OCI-LY1 (cell line): ENCODE results near the gene GBP5.

Experiments used
- H2AFZ ChIP-seq: fragments of 200-600 bp; sonication (generic), shearing (Covaris generic); 2 replicates; pipeline ENCODE4 v1.6.0; 2014; ENCODE audit warnings: antibody characterized with exemption, mild to moderate bottlenecking, low read length
- H3F3A ChIP-seq: fragments of 200-600 bp; sonication (generic), shearing (Covaris generic); 2 replicates; pipeline ENCODE4 v1.6.0; 2014; ENCODE audit warnings: mild to moderate bottlenecking, antibody characterized with exemption, low read length, moderate library complexity; ENCODE audit not compliant: insufficient read depth
- H3K27ac ChIP-seq: fragments of 200-600 bp; sonication (generic); 2 replicates; pipeline ENCODE4 v1.5.1; 2014; ENCODE audit warnings: low read length, mixed run types, mild to moderate bottlenecking, low read depth; ENCODE audit not compliant: poor library complexity, severe bottlenecking
- H3K27me3 ChIP-seq: fragments of 200-600 bp; sonication (generic); 2 replicates; pipeline ENCODE4 v1.6.0; 2014; ENCODE audit warnings: antibody characterized with exemption, mild to moderate bottlenecking, low read length, moderate library complexity; ENCODE audit not compliant: insufficient read depth
- H3K36me3 ChIP-seq: fragments of 200-600 bp; sonication (generic); 2 replicates; pipeline ENCODE4 v1.6.1; 2014; ENCODE audit warnings: mild to moderate bottlenecking, antibody characterized with exemption, low read length, moderate library complexity, mixed read lengths; ENCODE audit not compliant: insufficient read depth
- H3K4me1 ChIP-seq: fragments of 200-600 bp; sonication (generic); 2 replicates; pipeline ENCODE4 v1.5.1; 2014; ENCODE audit warnings: mild to moderate bottlenecking, low read length, moderate library complexity; ENCODE audit not compliant: insufficient read depth, severe bottlenecking
- H3K4me2 ChIP-seq: fragments of 200-600 bp; sonication (generic), shearing (Covaris generic); 2 replicates; pipeline ENCODE4 v1.6.1; 2014; ENCODE audit warnings: low read length
- H3K4me3 ChIP-seq: fragments of 200-600 bp; sonication (generic); 2 replicates; pipeline ENCODE4 v1.5.1; 2014; ENCODE audit warnings: low read length, low read depth, mild to moderate bottlenecking, mixed read lengths; ENCODE audit not compliant: poor library complexity, severe bottlenecking
- H3K79me2 ChIP-seq: fragments of 200-600 bp; shearing (Covaris generic); 2 replicates; pipeline ENCODE4 v1.6.1; 2016; ENCODE audit warnings: mixed run types, low read length, mixed read lengths; ENCODE audit not compliant: insufficient read depth
- H3K9ac ChIP-seq: fragments of 200-600 bp; sonication (generic), shearing (Covaris generic); 2 replicates; pipeline ENCODE4 v1.6.1; 2014; ENCODE audit warnings: mild to moderate bottlenecking, low read length, mixed read lengths
- H3K9me2 ChIP-seq: fragments of 200-600 bp; sonication (generic), shearing (Covaris generic); 2 replicates; pipeline ENCODE4 v1.6.1; 2014; ENCODE audit warnings: low read depth, mild to moderate bottlenecking, low read length, mixed read lengths
- H3K9me3 ChIP-seq: fragments of 200-600 bp; shearing (Covaris generic); 2 replicates; pipeline ENCODE4 v1.6.1; 2014; ENCODE audit warnings: low read length, mixed read lengths
- H4K20me1 ChIP-seq: fragments of 200-600 bp; sonication (generic), shearing (Covaris generic); 2 replicates; pipeline ENCODE4 v1.6.0; 2016; ENCODE audit warnings: mild to moderate bottlenecking, low read length; ENCODE audit not compliant: insufficient read depth
- CTCF ChIP-seq: fragments of 200-600 bp; sonication (generic), shearing (Covaris generic); IDR thresholded peaks from 2 replicates; pipeline ENCODE4 v1.5.1; 2017; ENCODE audit warnings: mild to moderate bottlenecking, antibody characterized with exemption, low read length, moderate library complexity, mixed read lengths
- EZH2 ChIP-seq: fragments of 200-600 bp; sonication (generic), shearing (Covaris generic); IDR thresholded peaks from 2 replicates; pipeline ENCODE4 v1.8.0; 2017; ENCODE audit warnings: borderline replicate concordance, mixed run types, mild to moderate bottlenecking, antibody characterized with exemption, low read length, moderate library complexity, mixed read lengths

The GBP5 gene

GRCh38 chr1:89269277-89269676 is 3.4 kb downstream of the GBP5 start:
- H3K9ac ChIP-seq: no peak overlapping the region
- no peak overlapping the region for H2AFZ ChIP-seq
- no peak overlapping the region for H3K4me3 ChIP-seq
- no peaks in the 10 kb centered on the region for H3K27me3 ChIP-seq
- H3K27ac ChIP-seq: no peak overlapping the region
- no peaks in the 10 kb centered on the region for H3K79me2 ChIP-seq
- H3K4me1 ChIP-seq: no peaks in the 10 kb centered on the region
- H3K9me3 ChIP-seq: no peaks in the 10 kb centered on the region
- TF ChIP-seq CTCF: no peak
- TF ChIP-seq EZH2: no peak
- no peaks in the 10 kb centered on the region for H3K36me3 ChIP-seq
- no peaks in the 10 kb centered on the region for H3K9me2 ChIP-seq
- no peaks in the 10 kb centered on the region for H4K20me1 ChIP-seq
- H3F3A ChIP-seq: no peaks in the 10 kb centered on the region
- H3K4me2 ChIP-seq: no peak overlapping the region

GRCh38 chr1:89262643-89263042 is 10.0 kb downstream of the GBP5 start:
- H3K4me3 ChIP-seq: no peak overlapping the region
- H3K79me2 ChIP-seq: no peaks in the 10 kb centered on the region
- H2AFZ ChIP-seq: no peak overlapping the region
- no peaks in the 10 kb centered on the region for H3K36me3 ChIP-seq
- no peaks in the 10 kb centered on the region for H4K20me1 ChIP-seq
- H3F3A ChIP-seq: no peaks in the 10 kb centered on the region
- no peak overlapping the region for H3K4me2 ChIP-seq
- no peaks in the 10 kb centered on the region for H3K4me1 ChIP-seq
- no peak overlapping the region for H3K27ac ChIP-seq
- H3K9me2 ChIP-seq: no peaks in the 10 kb centered on the region
- H3K27me3 ChIP-seq: no peaks in the 10 kb centered on the region
- TF ChIP-seq EZH2: no peak
- no peak for TF ChIP-seq CTCF
- H3K9ac ChIP-seq: no peak overlapping the region
- H3K9me3 ChIP-seq: no peaks in the 10 kb centered on the region

- Histone ChIP-seq H3K4me2 (no peak overlapping the region), H3K36me3 (no peaks in the 10 kb centered on the region), H3K27ac (no peak overlapping the region), H4K20me1 (no peaks in the 10 kb centered on the region), H3K9ac (no peak overlapping the region), H2AFZ (no peak overlapping the region), H3K79me2 (no peaks in the 10 kb centered on the region), H3K27me3 (no peaks in the 10 kb centered on the region), H3F3A (no peaks in the 10 kb centered on the region), H3K4me1 (no peaks in the 10 kb centered on the region), H3K4me3 (no peak overlapping the region), H3K9me3 (no peaks in the 10 kb centered on the region), H3K9me2 (no peaks in the 10 kb centered on the region)
- TF ChIP-seq CTCF (no peak), EZH2 (no peak)
Measured at GRCh38 chr1:89261926-89262515, 10.6 kb downstream of the GBP5 start.
